ENCODE data around the gene NCEH1. TPM values are rescaled to one million over a fixed set of nuclear protein-coding genes. Genes with fewer than 3 reads are reported as not detected.
A peak's percentile ranks its signal among the peaks of the same experiment; 100 is the strongest.

The NCEH1 gene
- total and polyA plus RNA-seq, 9 of the 15 experiments (the other 6 are each of a cell fraction or from before 2014, with no cell fraction given): 1.3 to 5.0 (median 2.8) TPM

GRCh38 chr3:172716476-172716875 is 5.6 kb upstream of the NCEH1 start:
- H4K20me1 ChIP-seq (replicated peaks; ENCODE audit: control insufficient read depth, insufficient read depth, low read length): no peaks in the 10 kb centered on the region
- BruUV-seq (replicated peaks): no TSS peak
- no peak overlapping the region for H3K4me2 ChIP-seq (ENCODE audit: insufficient read depth, low read length)
- H2AFZ ChIP-seq (ENCODE audit: low read depth, low read length): no peak overlapping the region
- no peaks in the 10 kb centered on the region for H3K79me2 ChIP-seq (ENCODE audit: control insufficient read depth, insufficient read depth, low read length)
- in situ Hi-C loops (cut with MboI): no loop called here
- no peak overlapping the region for H3K27ac ChIP-seq (ENCODE audit: extremely low read depth, low read depth, low read length)
- no peaks in the 10 kb centered on the region for H3K9me3 ChIP-seq (replicated peaks; ENCODE audit: control insufficient read depth, insufficient read depth, low read depth, low read length)
- no peak overlapping the region for H3K9ac ChIP-seq (ENCODE audit: insufficient read depth in 1 of 2, low read depth in 2 of 2, low read length in 2 of 2)
- CTCF ChIA-PET (ENCODE audit: low intra/inter-chr PET ratio): interaction anchor here (0.6 kb wide), 1 partner anchor 1454 kb away, joined by 3 read pairs; no protein-coding TSS in a partner anchor
- H3K9me1 ChIP-seq (ENCODE audit: control insufficient read depth, insufficient read depth, low read length): no peaks in the 10 kb centered on the region
- TF ChIP-seq, protein P1, sequence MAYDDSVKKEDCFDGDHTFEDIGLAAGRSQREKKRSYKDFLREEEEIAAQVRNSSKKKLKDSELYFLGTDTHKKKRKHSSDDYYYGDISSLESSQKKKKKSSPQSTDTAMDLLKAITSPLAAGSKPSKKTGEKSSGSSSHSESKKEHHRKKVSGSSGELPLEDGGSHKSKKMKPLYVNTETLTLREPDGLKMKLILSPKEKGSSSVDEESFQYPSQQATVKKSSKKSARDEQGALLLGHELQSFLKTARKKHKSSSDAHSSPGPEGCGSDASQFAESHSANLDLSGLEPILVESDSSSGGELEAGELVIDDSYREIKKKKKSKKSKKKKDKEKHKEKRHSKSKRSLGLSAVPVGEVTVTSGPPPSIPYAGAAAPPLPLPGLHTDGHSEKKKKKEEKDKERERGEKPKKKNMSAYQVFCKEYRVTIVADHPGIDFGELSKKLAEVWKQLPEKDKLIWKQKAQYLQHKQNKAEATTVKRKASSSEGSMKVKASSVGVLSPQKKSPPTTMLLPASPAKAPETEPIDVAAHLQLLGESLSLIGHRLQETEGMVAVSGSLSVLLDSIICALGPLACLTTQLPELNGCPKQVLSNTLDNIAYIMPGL (CRISPR knock-in tag; IDR thresholded peaks at IDR 0.05): no peak
- TF ChIP-seq SPI1 (IDR thresholded peaks at IDR 0.05; ENCODE audit: borderline replicate concordance, low read depth, low read length): peak; percentile 48; the same call in 1 of the 2 replicates
- 0 out of 2 replicates have a peak, but pooled peaks have one; percentile 12 for TF ChIP-seq OTX1 (CRISPR knock-in tag; IDR thresholded peaks at IDR 0.05)
- intact Hi-C loops (cut with micrococcal nuclease): no loop called here
- FAIRE-seq (no peak), ATAC-seq (no peak), DNase-seq (ENCODE audit: extremely low read depth in 1 of 4, low spot score in 3 of 4) (no peak)
- POLR2A ChIA-PET: no interaction called here
- H3K36me3 ChIP-seq (ENCODE audit: control insufficient read depth, insufficient read depth, low read length): no peaks in the 10 kb centered on the region
- H3K4me1 ChIP-seq (replicated peaks in 1 of 2; ENCODE audit: control insufficient read depth in 2 of 2, insufficient read depth in 2 of 2, low read length in 2 of 2): peaks cover 0 to under 1% of the 10 kb centered on the region in 2 experiments; a peak in 1 of 5 replicates
- WGBS (ENCODE audit: insufficient coverage, low coverage, missing lambda C conversion rate): 50% methylated on average over 4 of the region's 5 CpGs
- H3K4me3 ChIP-seq: no peak overlapping the region
- no peaks in the 10 kb centered on the region for H3K27me3 ChIP-seq (ENCODE audit: control insufficient read depth in 2 of 2, insufficient read depth in 2 of 2, low read length in 2 of 2)

GRCh38 chr3:172713316-172713715 is 2.4 kb upstream of the NCEH1 start:
- no peaks in the 10 kb centered on the region for H3K9me1 ChIP-seq (ENCODE audit: control insufficient read depth, insufficient read depth, low read length)
- H3K9me3 ChIP-seq (replicated peaks; ENCODE audit: control insufficient read depth, insufficient read depth, low read depth, low read length): no peaks in the 10 kb centered on the region
- ATAC-seq: no peak
- H4K20me1 ChIP-seq (replicated peaks; ENCODE audit: control insufficient read depth, insufficient read depth, low read length): no peaks in the 10 kb centered on the region
- FAIRE-seq: no peak
- CTCF ChIA-PET (ENCODE audit: low intra/inter-chr PET ratio): no interaction called here
- no peaks in the 10 kb centered on the region for H3K27me3 ChIP-seq (ENCODE audit: control insufficient read depth in 2 of 2, insufficient read depth in 2 of 2, low read length in 2 of 2)
- no peak overlapping the region for H3K9ac ChIP-seq (ENCODE audit: insufficient read depth in 1 of 2, low read depth in 2 of 2, low read length in 2 of 2)
- BruUV-seq (replicated peaks): no TSS peak
- no peak overlapping the region for H2AFZ ChIP-seq (ENCODE audit: low read depth, low read length)
- no peak overlapping the region for H3K4me3 ChIP-seq
- H3K4me1 ChIP-seq (replicated peaks in 1 of 2; ENCODE audit: control insufficient read depth in 2 of 2, insufficient read depth in 2 of 2, low read length in 2 of 2): peaks cover 4 to 10% of the 10 kb centered on the region in 2 experiments; a peak in 3 of 5 replicates
- intact Hi-C loops (cut with micrococcal nuclease) (no loop called here), in situ Hi-C loops (cut with MboI) (no loop called here)
- H3K27ac ChIP-seq (ENCODE audit: extremely low read depth, low read depth, low read length): no peak overlapping the region
- peaks cover 6% of the 10 kb centered on the region; the same call in 1 of the 3 replicates for H3K79me2 ChIP-seq (ENCODE audit: control insufficient read depth, insufficient read depth, low read length)
- WGBS (ENCODE audit: insufficient coverage, low coverage, missing lambda C conversion rate): 42% methylated on average over 3 of the region's 3 CpGs
- H3K4me2 ChIP-seq (ENCODE audit: insufficient read depth, low read length): no peak overlapping the region
- DNase-seq (ENCODE audit: extremely low read depth in 1 of 4, low spot score in 3 of 4): no peak
- no peaks in the 10 kb centered on the region for H3K36me3 ChIP-seq (ENCODE audit: control insufficient read depth, insufficient read depth, low read length)
- POLR2A ChIA-PET: no interaction called here
- no peak for TF ChIP-seq SAP30 (IDR thresholded peaks at IDR 0.05; ENCODE audit: borderline replicate concordance, insufficient read depth, low read depth, low read length, poor library complexity, severe bottlenecking)
- no peak for TF ChIP-seq MXI1 (IDR thresholded peaks at IDR 0.05; ENCODE audit: low read depth, low read length)
- no peak for TF ChIP-seq ZNF280B (CRISPR knock-in tag; IDR thresholded peaks at IDR 0.05)
- TF ChIP-seq JUN (IDR thresholded peaks at IDR 0.05; ENCODE audit: borderline replicate concordance, low read depth, low read length): no peak
- no peak for TF ChIP-seq JUN (CRISPR knock-in tag; IDR thresholded peaks at IDR 0.05; ENCODE audit: borderline replicate concordance)
- no peak for TF ChIP-seq BDP1 (IDR thresholded peaks at IDR 0.05; ENCODE audit: insufficient read depth, insufficient read length)
- TF ChIP-seq RAD51 (IDR thresholded peaks at IDR 0.05; ENCODE audit: borderline replicate concordance, low read depth): no peak
